Measurements from ENCODE around the gene TP73. TPM values are rescaled to one million over a fixed set of nuclear protein-coding genes. Genes with fewer than 3 reads are reported as not detected.

TP73 gene
- total and polyA plus RNA-seq, 2 experiments from 2014 or later = not detected

DNA sequence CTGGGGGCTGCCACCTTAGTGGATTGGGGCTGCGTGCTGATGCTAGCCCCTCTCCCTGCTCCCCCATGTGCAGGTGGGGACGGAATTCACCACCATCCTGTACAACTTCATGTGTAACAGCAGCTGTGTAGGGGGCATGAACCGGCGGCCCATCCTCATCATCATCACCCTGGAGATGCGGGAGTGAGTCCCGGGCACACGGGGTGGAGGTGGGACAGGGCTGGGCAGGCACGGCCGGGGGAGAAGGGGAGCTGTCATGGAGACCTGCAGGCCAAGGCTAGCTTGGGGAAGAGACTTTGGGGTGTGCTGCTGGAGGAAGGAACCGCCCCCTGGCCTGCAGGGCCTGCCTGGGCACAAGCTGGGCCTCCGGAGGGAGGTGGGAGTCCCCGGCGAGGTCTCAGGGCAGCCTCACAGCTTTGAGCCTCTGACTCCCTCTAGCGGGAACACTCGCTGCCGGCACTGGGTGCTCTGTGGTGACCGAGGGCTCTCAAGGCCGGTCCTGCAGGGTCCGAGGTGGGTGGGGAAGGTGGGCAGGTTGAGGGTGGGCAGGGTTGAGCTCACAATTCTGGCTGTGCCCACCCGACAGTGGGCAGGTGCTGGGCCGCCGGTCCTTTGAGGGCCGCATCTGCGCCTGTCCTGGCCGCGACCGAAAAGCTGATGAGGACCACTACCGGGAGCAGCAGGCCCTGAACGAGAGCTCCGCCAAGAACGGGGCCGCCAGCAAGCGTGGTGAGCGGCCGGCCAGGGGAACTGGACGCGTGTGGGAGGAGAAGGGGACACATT, 74.9 kb downstream of the TP73 start:
- no peak overlapping the region for H3K9ac ChIP-seq
- no peaks in the 10 kb centered on the region for H3F3A ChIP-seq (ENCODE audit: insufficient read depth)
- H3K4me3 ChIP-seq = no peak overlapping the region
- H3K9me3 ChIP-seq (ENCODE audit: low read depth) = no peaks in the 10 kb centered on the region
- H3K9me2 ChIP-seq (ENCODE audit: insufficient read depth) = no peaks in the 10 kb centered on the region
- peak; percentile 54 for DNase-seq
- no peaks in the 10 kb centered on the region for H3K36me3 ChIP-seq (ENCODE audit: low read depth)
- no peaks in the 10 kb centered on the region for H4K20me1 ChIP-seq (ENCODE audit: insufficient read depth)
- 56 to 77% methylated on average over 18 to 35 of the region's 37 CpGs for WGBS, 2 experiments (ENCODE audit: low coverage in 1 of 2, low lambda C conversion rate in 2 of 2, missing lambda C conversion rate in 2 of 2)
- no peak overlapping the region for H3K4me2 ChIP-seq (ENCODE audit: unreplicated experiment)
- H3K27ac ChIP-seq = no peak overlapping the region
- no peak overlapping the region for H2AFZ ChIP-seq
- in situ Hi-C loops (cut with MboI) = no loop called here
- H3K79me2 ChIP-seq (ENCODE audit: insufficient read depth) = no peaks in the 10 kb centered on the region
- TF ChIP-seq EZH2 (IDR thresholded peaks at IDR 0.05; ENCODE audit: insufficient read depth, poor library complexity, severe bottlenecking) (no peak), EZH2phosphoT487 (IDR thresholded peaks at IDR 0.05; ENCODE audit: insufficient read depth, low read depth) (no peak)
- H3K4me1 ChIP-seq (ENCODE audit: insufficient read depth) = no peaks in the 10 kb centered on the region
- no peaks in the 10 kb centered on the region; the same call in 1 of the 2 replicates for H3K27me3 ChIP-seq (replicated peaks; ENCODE audit: insufficient read depth)

DNA sequence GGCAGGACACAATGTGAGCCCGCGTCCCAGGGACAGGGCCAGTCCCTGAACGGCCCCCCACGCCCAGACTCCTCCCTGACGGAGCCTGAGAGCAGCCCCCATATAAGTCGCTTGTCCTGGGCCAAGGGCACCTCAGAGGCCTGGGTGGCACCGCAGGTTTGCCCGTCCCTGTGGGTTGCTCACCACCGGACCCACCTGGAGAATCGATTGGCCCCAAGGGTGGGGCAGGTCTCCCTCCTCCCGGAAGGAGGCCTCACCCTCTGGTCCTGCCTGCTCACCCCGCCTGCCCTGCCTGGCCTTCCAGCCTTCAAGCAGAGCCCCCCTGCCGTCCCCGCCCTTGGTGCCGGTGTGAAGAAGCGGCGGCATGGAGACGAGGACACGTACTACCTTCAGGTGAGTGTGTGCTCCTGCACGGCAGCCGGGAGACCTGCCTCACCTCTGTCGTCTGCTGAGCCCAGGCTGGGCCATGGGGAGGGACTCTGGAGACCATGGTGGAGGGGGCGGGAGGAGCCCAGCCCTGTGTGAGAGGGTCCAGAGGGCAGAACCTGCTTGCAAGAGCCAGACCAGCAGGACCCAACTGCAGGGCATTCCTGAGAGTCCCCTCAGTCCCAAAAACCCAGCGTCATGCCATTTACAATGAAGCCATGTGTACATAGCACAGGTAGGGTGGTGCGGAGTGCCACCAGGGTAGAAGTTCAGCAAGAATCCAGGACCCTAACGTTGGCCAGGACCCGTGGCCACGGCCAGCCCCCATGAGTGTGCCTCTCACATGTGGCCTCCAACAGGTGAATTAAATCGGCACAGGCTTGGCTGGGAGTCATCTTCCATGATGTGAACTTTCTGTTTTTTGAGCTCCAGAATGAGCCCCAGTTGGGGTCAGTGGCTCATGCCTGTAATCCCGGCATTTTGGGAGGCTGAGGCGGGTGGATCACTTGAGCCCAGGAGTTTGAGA, 75.8 kb downstream of the TP73 start:
- Histone ChIP-seq H3K9me3 (ENCODE audit: low read depth) (no peaks in the 10 kb centered on the region), H3K4me3 (no peak overlapping the region), H2AFZ (no peak overlapping the region), H3K4me1 (ENCODE audit: insufficient read depth) (peaks cover 5% of the 10 kb centered on the region; the same call in 1 of the 2 replicates), H3K27ac (no peak overlapping the region), H3K27me3 (replicated peaks; ENCODE audit: insufficient read depth) (no peaks in the 10 kb centered on the region; the same call in 1 of the 2 replicates), H3K79me2 (ENCODE audit: insufficient read depth) (no peaks in the 10 kb centered on the region), H3K9ac (no peak overlapping the region), H3K4me2 (ENCODE audit: unreplicated experiment) (no peak overlapping the region), H4K20me1 (ENCODE audit: insufficient read depth) (no peaks in the 10 kb centered on the region), H3K36me3 (ENCODE audit: low read depth) (no peaks in the 10 kb centered on the region), H3F3A (ENCODE audit: insufficient read depth) (no peaks in the 10 kb centered on the region), H3K9me2 (ENCODE audit: insufficient read depth) (no peaks in the 10 kb centered on the region)
- no peak for DNase-seq
- TF ChIP-seq EZH2phosphoT487 (IDR thresholded peaks at IDR 0.05; ENCODE audit: insufficient read depth, low read depth) = no peak
- no peak for TF ChIP-seq EZH2 (IDR thresholded peaks at IDR 0.05; ENCODE audit: insufficient read depth, poor library complexity, severe bottlenecking)
- WGBS, 2 experiments (ENCODE audit: low coverage in 1 of 2, low lambda C conversion rate in 2 of 2, missing lambda C conversion rate in 2 of 2) = 70 to 71% methylated on average over 16 to 31 of the region's 31 CpGs
- in situ Hi-C loops (cut with MboI) = no loop called here

DNA sequence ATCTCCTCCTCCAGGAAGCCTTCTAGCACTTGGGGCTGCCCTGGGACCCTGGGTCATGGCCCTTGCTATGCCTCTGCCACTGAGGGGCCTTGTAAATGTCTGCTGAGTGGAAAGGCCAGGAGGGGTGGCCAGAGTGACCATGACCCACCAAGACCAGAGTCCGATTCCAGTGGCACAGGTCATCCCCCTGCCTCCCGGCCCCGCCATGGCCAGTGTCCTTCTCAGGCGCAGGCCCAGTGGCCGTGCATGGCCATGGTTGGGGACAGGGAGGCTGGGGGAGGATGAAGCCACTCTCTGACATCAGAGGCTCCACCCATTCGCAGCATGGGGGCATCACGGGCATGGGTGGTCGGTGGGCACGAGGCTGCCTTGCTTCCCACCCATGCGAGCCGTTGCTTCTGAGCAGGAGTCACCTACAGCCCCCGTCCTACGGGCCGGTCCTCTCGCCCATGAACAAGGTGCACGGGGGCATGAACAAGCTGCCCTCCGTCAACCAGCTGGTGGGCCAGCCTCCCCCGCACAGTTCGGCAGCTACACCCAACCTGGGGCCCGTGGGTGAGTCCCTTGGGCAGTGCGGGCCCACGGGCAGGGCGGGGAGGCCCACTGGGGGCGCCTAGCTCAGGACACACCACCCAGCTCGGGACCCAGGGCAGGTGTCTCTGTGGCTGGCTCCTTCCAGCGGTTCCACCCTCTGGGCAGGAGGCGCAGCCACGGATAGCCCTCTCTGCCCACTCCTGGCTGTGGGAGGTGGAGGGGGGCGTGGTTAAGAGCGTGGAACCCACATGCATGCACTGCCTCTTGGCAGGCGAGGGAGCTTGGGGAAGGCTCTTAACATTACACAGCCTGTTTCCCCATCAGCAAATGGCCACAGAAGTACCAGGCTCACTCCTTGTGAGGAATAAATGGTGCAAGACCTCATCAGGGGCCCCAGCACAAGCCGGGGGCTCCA, 77.6 kb downstream of the TP73 start:
- Histone ChIP-seq H3K27me3 (replicated peaks; ENCODE audit: insufficient read depth) (no peaks in the 10 kb centered on the region; the same call in 1 of the 2 replicates), H2AFZ (no peak overlapping the region), H3K9ac (no peak overlapping the region), H3K4me3 (no peak overlapping the region), H3K36me3 (ENCODE audit: low read depth) (no peaks in the 10 kb centered on the region), H3F3A (ENCODE audit: insufficient read depth) (no peaks in the 10 kb centered on the region), H4K20me1 (ENCODE audit: insufficient read depth) (no peaks in the 10 kb centered on the region), H3K79me2 (ENCODE audit: insufficient read depth) (no peaks in the 10 kb centered on the region), H3K9me3 (ENCODE audit: low read depth) (no peaks in the 10 kb centered on the region), H3K9me2 (ENCODE audit: insufficient read depth) (no peaks in the 10 kb centered on the region), H3K4me1 (ENCODE audit: insufficient read depth) (peaks cover 7% of the 10 kb centered on the region; the same call in 1 of the 2 replicates), H3K27ac (no peak overlapping the region), H3K4me2 (ENCODE audit: unreplicated experiment) (no peak overlapping the region)
- DNase-seq = peak; percentile 38
- WGBS, 2 experiments (ENCODE audit: low coverage in 1 of 2, low lambda C conversion rate in 2 of 2, missing lambda C conversion rate in 2 of 2) = 48 to 49% methylated on average over 29 to 32 of the region's 32 CpGs
- TF ChIP-seq EZH2phosphoT487 (IDR thresholded peaks at IDR 0.05; ENCODE audit: insufficient read depth, low read depth) (no peak), EZH2 (IDR thresholded peaks at IDR 0.05; ENCODE audit: insufficient read depth, poor library complexity, severe bottlenecking) (no peak)
- in situ Hi-C loops (cut with MboI) = no loop called here

Measured in GM23248 (cell line).